A549 (cell line): ENCODE measurements around the gene PEX5. TPM values are rescaled to one million over a fixed set of nuclear protein-coding genes. Genes with fewer than 3 reads are reported as not detected.

Source experiments
- ATAC-seq, 2 experiments: fragments of 200-7000 bp in 1 of 2; fragments of >200 bp in 1 of 2; cut with Nextera tagmentation in 1 of 2; cut with Tn5 transposase in 1 of 2; 3 replicates each; pipeline versions ENCODE4 v1.8.0 to v1.9.1; 2018 to 2020; ENCODE audit warnings: mild to moderate bottlenecking in 1 of 2, moderate library complexity in 1 of 2
- CTCF ChIA-PET: fragments of 300-600 bp; sonication (Branson Sonifier 250); formaldehyde crosslinking; extraction: SDS; loops from one replicate; lab custom pipeline; 2021; ENCODE audit warnings: antibody characterized with exemption, inconsistent platforms; lab: Yijun Ruan, JAX
- POLR2A ChIA-PET: fragments of 350-600 bp; formaldehyde crosslinking; extraction: SDS; loops from one replicate; lab custom pipeline; 2021; ENCODE audit warnings: antibody characterized with exemption, inconsistent platforms; lab: Yijun Ruan, JAX
- DNase-seq, 2 experiments: peaks; one replicate each; pipeline versions ENCODE4 v3.0.0 to v3.0.0-alpha.2; 2011 to 2016; ENCODE audit warnings: low read depth in 1 of 2, low spot score in 1 of 2
- FAIRE-seq: peaks from 2 replicates; lab custom pipeline; 2011; peaks lifted over from hg19 to GRCh38; lab: Jason Lieb, UNC
- H3K27ac ChIP-seq, 2 experiments: fragments of >200 bp; sonication (Bioruptor Twin); formaldehyde crosslinking; 3 replicates each; pipeline ENCODE4 v1.5.1; 2016 to 2017
- H3K4me1 ChIP-seq: fragments of >200 bp; sonication (Bioruptor Twin); formaldehyde crosslinking; 3 replicates; pipeline ENCODE4 v1.6.1; 2016
- H3K4me2 ChIP-seq: fragments of >200 bp; sonication (Bioruptor Twin); formaldehyde crosslinking; 3 replicates; pipeline ENCODE4 v1.6.1; 2016
- H3K4me3 ChIP-seq: fragments of >200 bp; sonication (Bioruptor Twin); formaldehyde crosslinking; 3 replicates; pipeline ENCODE4 v1.5.1; 2016
- H3K9me3 ChIP-seq: fragments of >200 bp; sonication (Bioruptor Twin); formaldehyde crosslinking; 3 replicates; pipeline ENCODE4 v1.6.1; 2016
- CHD2 ChIP-seq: fragments of 150-350 bp; IDR thresholded peaks from 2 replicates; pipeline ENCODE4 v1.6.1; 2014; ENCODE audit warnings: low read length; ENCODE audit not compliant: partially characterized antibody
- CHD4 ChIP-seq: fragments of 200-600 bp; sonication (generic); IDR thresholded peaks from 2 replicates; pipeline ENCODE4 v1.6.1; 2016; ENCODE audit warnings: antibody characterized with exemption, mild to moderate bottlenecking, borderline replicate concordance
- EP300 ChIP-seq, 2 experiments: fragments of >200 bp; sonication (Bioruptor Twin); formaldehyde crosslinking; IDR thresholded peaks; 2 replicates in 1 of 2; 3 replicates in 1 of 2; pipeline ENCODE4 v1.6.1; 2016 to 2017
- FOXS1 ChIP-seq: fragments of 250-450 bp; sonication (Bioruptor Pico); IDR thresholded peaks from 2 replicates; pipeline ENCODE4 v1.5.0; 2020; ENCODE audit warnings: mild to moderate bottlenecking, moderate library complexity
- HOXB13 ChIP-seq: fragments of 250-450 bp; sonication (Bioruptor Pico); IDR thresholded peaks from 2 replicates; pipeline ENCODE4 v1.5.0; 2020; ENCODE audit warnings: low read depth, mild to moderate bottlenecking, moderate library complexity
- KDM1A ChIP-seq: fragments of 200-600 bp; sonication (generic); IDR thresholded peaks from 2 replicates; pipeline ENCODE4 v1.6.1; 2016; ENCODE audit warnings: low read depth, mild to moderate bottlenecking
- MAX ChIP-seq: IDR thresholded peaks from 2 replicates; pipeline ENCODE4 v1.6.1; 2012
- MYC ChIP-seq: IDR thresholded peaks from 2 replicates; pipeline ENCODE4 v1.6.1; 2012; ENCODE audit warnings: mild to moderate bottlenecking, inconsistent platforms, low read length, improper control_type of control experiment, borderline replicate concordance
- NPAS2 ChIP-seq: fragments of 250-450 bp; sonication (Bioruptor Pico); IDR thresholded peaks from 2 replicates; pipeline ENCODE4 v1.8.0; 2022; ENCODE audit warnings: mild to moderate bottlenecking, moderate library complexity, borderline replicate concordance
- NR3C1 ChIP-seq: fragments of >200 bp; sonication (Bioruptor Twin); formaldehyde crosslinking; IDR thresholded peaks from 3 replicates; pipeline ENCODE4 v1.6.1; 2017
- PHF8 ChIP-seq: fragments of 200-600 bp; sonication (generic); IDR thresholded peaks from 2 replicates; pipeline ENCODE4 v1.6.1; 2016; ENCODE audit warnings: low read depth, mild to moderate bottlenecking, antibody characterized with exemption, moderate library complexity, borderline replicate concordance
- POLR2A ChIP-seq: IDR thresholded peaks from 2 replicates; pipeline ENCODE4 v1.6.1; 2012; ENCODE audit warnings: mild to moderate bottlenecking, low read length
- POLR2AphosphoS2 ChIP-seq: conservative IDR thresholded peaks from 2 replicates; pipeline ENCODE4 v1.6.1; 2012; ENCODE audit warnings: low read length, improper control_type of control experiment, inconsistent platforms
- RNF2 ChIP-seq: fragments of 200-600 bp; sonication (generic); IDR thresholded peaks from 2 replicates; pipeline ENCODE4 v1.6.1; 2016; ENCODE audit warnings: low read depth, mild to moderate bottlenecking, antibody characterized with exemption, moderate library complexity, borderline replicate concordance
- SMC3 ChIP-seq: fragments of >200 bp; sonication (Bioruptor Twin); formaldehyde crosslinking; IDR thresholded peaks from 3 replicates; pipeline ENCODE4 v1.6.1; 2018; ENCODE audit warnings: inconsistent platforms
- SREBF2 ChIP-seq: fragments of 450-650 bp; IDR thresholded peaks from 2 replicates; pipeline ENCODE4 v1.6.1; 2014; ENCODE audit warnings: mild to moderate bottlenecking, moderate library complexity
- TP53 ChIP-seq: fragments of 250-450 bp; sonication (Bioruptor Pico); IDR thresholded peaks from 2 replicates; pipeline ENCODE4 v1.5.0; 2021; ENCODE audit warnings: mild to moderate bottlenecking, moderate library complexity
- USF2 ChIP-seq: fragments of 450-650 bp; IDR thresholded peaks from 2 replicates; pipeline ENCODE4 v1.6.1; 2014; ENCODE audit warnings: antibody characterized with exemption
- ZC3H11A ChIP-seq: fragments of 450-650 bp; IDR thresholded peaks from 2 replicates; pipeline ENCODE4 v1.6.1; 2014; ENCODE audit warnings: antibody characterized with exemption, mild to moderate bottlenecking
- WGBS: methylation state at CpG from one replicate; pipeline ENCODE4 v1.1.6; 2017; ENCODE audit errors: missing lambda C conversion rate; 5-methylcytosine and 5-hydroxymethylcytosine counted together
- polyA plus RNA-seq, 4 experiments: library from polyadenylated mRNA; depleted of rRNA in 3 of 4; stranded (reverse); fragments of >200 nt; fragmentation: RNase III in 1 of 4; extraction: RNeasy Plus Mini Kit Qiagen cat#74134 plus additional on column Dnase treatment in 1 of 4; gene quantifications; 2 replicates in 3 of 4; 3 replicates in 1 of 4; pipeline ENCODE4 v1.2.3, GENCODE V29; 2011 to 2017

The PEX5 gene
- polyA plus RNA-seq, 2 of the 4 experiments (the other 2 are of a cell fraction), result 21.5 to 31.5 TPM

GRCh38 chr12:7152818-7153217 is 36.7 kb upstream of the PEX5 start:
- no peak overlapping the region for H3K27ac ChIP-seq
- DNase-seq, result no peak
- no peak for FAIRE-seq
- CTCF ChIA-PET, result interaction anchor here (0.6 to 4.5 kb wide), 6 partner anchors 8 to 578 kb away, joined by 3 to 71 read pairs (median 4); no protein-coding TSS in a partner anchor
- POLR2A ChIA-PET, result no interaction called here
- WGBS, result 80% methylated on average over 4 of the region's 4 CpGs
- ATAC-seq, result no peak
- H3K4me3 ChIP-seq, result no peak overlapping the region
- TF ChIP-seq RNF2, result no peak
- no peak for TF ChIP-seq POLR2A
- no peaks in the 10 kb centered on the region for H3K4me1 ChIP-seq
- H3K9me3 ChIP-seq, result no peaks in the 10 kb centered on the region
- H3K4me2 ChIP-seq, result no peak overlapping the region

GRCh38 chr12:7154042-7154441 is 35.4 kb upstream of the PEX5 start:
- POLR2A ChIA-PET, result no interaction called here
- TF ChIP-seq POLR2AphosphoS2 (no peak), RNF2 (no peak), NR3C1 (no peak), USF2 (no peak)
- no peaks in the 10 kb centered on the region for H3K4me1 ChIP-seq
- H3K27ac ChIP-seq, result no peak overlapping the region
- WGBS, result 79% methylated on average over 6 of the region's 6 CpGs
- no peak for FAIRE-seq
- CTCF ChIA-PET, result interaction anchor here (1.0 to 4.5 kb wide), 5 partner anchors 10 to 100 kb away, joined by 3 to 71 read pairs (median 4); partner anchors contain the start of gene C1RL
- H3K4me2 ChIP-seq, result no peak overlapping the region
- ATAC-seq, result no peak
- no peaks in the 10 kb centered on the region for H3K9me3 ChIP-seq
- no peak for DNase-seq
- no peak overlapping the region for H3K4me3 ChIP-seq

GRCh38 chr12:7154901-7155470 is 34.5 kb upstream of the PEX5 start:
- no peak for TF ChIP-seq RNF2
- no peak for TF ChIP-seq HOXB13
- no peak for TF ChIP-seq PHF8
- TF ChIP-seq CHD4, result no peak
- TF ChIP-seq USF2, result no peak
- TF ChIP-seq, all 56 proteins: peak for 0
- ATAC-seq, result no peak
- POLR2A ChIA-PET, result no interaction called here
- no peaks in the 10 kb centered on the region for H3K4me1 ChIP-seq
- H3K4me3 ChIP-seq, result no peak overlapping the region
- no peak for DNase-seq
- H3K9me3 ChIP-seq, result no peaks in the 10 kb centered on the region
- 84% methylated on average over 12 of the region's 12 CpGs for WGBS
- H3K27ac ChIP-seq, result no peak overlapping the region
- H3K4me2 ChIP-seq, result no peak overlapping the region
- CTCF ChIA-PET, result interaction anchor here (0.6 to 4.5 kb wide), 7 partner anchors 9 to 484 kb away, joined by 3 to 71 read pairs (median 4); partner anchors contain the start of gene C1RL
- FAIRE-seq, result no peak

- no peak overlapping the region for H3K4me3 ChIP-seq
- no peaks in the 10 kb centered on the region for H3K4me1 ChIP-seq
- TF ChIP-seq CHD2 (no peak), CHD4 (no peak), NR3C1 (no peak), MAX (no peak), TP53 (CRISPR knock-in tag) (no peak), EP300 (IDR thresholded peaks at IDR 0.05) (no peak), FOXS1 (CRISPR knock-in tag) (no peak), NPAS2 (no peak), ZC3H11A (no peak), SREBF2 (no peak), MYC (no peak), KDM1A (no peak), SMC3 (no peak)
- H3K4me2 ChIP-seq, result no peak overlapping the region
- no peak overlapping the region for H3K27ac ChIP-seq
- no peak for DNase-seq
- H3K9me3 ChIP-seq, result no peaks in the 10 kb centered on the region
- WGBS, result 73% methylated on average over 7 of the region's 8 CpGs
- ChIA-PET POLR2A (no interaction called here), CTCF (interaction anchor here (0.6 to 4.5 kb wide), 6 partner anchors 8 to 635 kb away, joined by 3 to 71 read pairs (median 4); partner anchors contain the start of gene C1RL)
- FAIRE-seq, result no peak
- no peak for ATAC-seq
Observed at GRCh38 chr12:7155471-7156034, 33.9 kb upstream of the PEX5 start.
